Measurements from ENCODE around the gene NKX1-1.
"Not testable (repeated sequence)": the region's sequence is repeated elsewhere in the genome, so short reads cannot be mapped to it uniquely, and the experiment has no call there.

NKX1-1 gene

DNA sequence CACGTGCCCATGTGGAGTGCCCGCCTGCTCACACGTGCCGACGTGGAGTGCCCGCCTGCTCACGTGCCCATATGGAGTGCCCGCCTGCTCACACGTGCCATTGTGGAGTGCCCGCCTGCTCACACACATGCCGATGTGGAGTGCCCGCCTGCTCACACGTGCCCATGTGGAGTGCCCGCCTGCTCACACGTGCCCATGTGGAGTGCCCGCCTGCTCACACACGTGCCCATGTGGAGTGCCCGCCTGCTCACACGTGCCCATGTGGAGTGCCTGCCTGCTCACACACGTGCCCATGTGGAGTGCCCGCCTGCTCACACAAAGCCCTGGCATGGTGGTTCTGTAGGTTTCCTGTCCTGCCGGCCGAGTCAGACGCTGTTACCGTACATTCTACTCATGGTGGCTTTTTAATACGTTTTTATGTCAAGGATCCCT lies 10.8 kb downstream of the NKX1-1 start:
- H3K36me3 ChIP-seq (replicated peaks); H3K4me1 ChIP-seq; H3K9me3 ChIP-seq; H3K4me3 ChIP-seq; in situ Hi-C loops (cut with MboI; ENCODE audit: low sequenced_read_pairs); H3K27me3 ChIP-seq (ENCODE audit: low read depth); DNase-seq (ENCODE audit: low spot score in 2 of 2): not testable (repeated sequence)

DNA sequence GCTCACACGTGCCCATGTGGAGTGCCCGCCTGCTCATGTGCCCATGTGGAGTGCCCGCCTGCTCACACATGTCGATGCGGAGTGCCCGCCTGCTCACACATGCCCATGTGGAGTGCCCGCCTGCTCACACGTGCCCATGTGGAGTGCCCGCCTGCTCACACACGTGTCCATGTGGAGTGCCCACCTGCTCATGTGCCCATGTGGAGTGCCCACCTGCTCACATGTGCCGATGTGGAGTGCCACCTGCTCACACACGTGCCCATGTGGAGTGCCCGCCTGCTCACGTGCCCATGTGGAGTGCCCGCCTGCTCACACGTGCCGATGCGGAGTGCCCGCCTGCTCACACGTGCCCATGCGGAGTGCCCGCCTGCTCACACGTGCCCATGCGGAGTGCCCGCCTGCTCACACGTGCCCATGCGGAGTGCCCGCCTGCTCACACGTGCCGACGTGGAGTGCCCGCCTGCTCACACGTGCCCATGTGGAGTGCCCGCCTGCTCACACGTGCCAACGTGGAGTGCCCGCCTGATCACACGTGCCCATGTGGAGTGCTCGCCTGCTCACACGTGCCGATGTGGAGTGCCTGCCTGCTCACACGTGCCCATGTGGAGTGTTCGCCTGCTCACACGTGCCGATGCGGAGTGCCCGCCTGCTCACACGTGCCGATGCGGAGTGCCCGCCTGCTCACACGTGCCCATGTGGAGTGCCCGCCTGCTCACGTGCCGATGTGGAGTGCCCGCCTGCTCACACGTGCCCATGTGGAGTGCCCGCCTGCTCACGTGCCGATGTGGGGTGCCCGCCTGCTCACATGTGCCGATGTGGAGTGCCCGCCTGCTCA lies 11.5 kb downstream of the NKX1-1 start:
- in situ Hi-C loops (cut with MboI; ENCODE audit: low sequenced_read_pairs); H3K27me3 ChIP-seq (ENCODE audit: low read depth); H3K4me3 ChIP-seq; H3K4me1 ChIP-seq; H3K36me3 ChIP-seq (replicated peaks); DNase-seq (ENCODE audit: low spot score in 2 of 2); H3K9me3 ChIP-seq: not testable (repeated sequence)

DNA sequence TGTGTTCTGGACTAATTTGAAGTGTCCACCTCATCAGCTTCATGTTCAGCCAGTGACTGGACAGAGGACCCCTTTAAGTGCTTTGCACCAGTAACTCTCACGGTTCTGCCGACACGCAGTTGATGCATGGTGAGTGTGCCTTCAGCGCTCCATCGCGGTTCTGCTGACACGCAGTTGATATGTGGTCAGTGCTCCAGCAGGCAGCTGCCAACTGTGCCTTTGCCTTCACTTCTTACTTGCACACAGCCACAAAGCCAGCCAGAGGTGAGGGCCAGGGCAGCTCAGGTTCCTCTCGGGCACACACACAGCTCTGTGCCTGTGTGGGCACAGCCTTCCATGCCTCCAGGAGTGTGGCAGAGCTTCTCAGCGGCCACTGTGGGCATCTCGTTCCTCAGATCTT lies 12.4 kb downstream of the NKX1-1 start:
- no peaks in the 10 kb centered on the region for H3K36me3 ChIP-seq (replicated peaks)
- in situ Hi-C loops (cut with MboI; ENCODE audit: low sequenced_read_pairs), result no loop called here
- H3K9me3 ChIP-seq, result 0 out of 2 replicates have a peak, but pooled peaks cover 2% of the 10 kb centered on the region
- no peaks in the 10 kb centered on the region for H3K27me3 ChIP-seq (ENCODE audit: low read depth)
- H3K4me1 ChIP-seq, result no peaks in the 10 kb centered on the region
- H3K4me3 ChIP-seq, result no peak overlapping the region
- no peak for DNase-seq (ENCODE audit: low spot score in 2 of 2)

DNA sequence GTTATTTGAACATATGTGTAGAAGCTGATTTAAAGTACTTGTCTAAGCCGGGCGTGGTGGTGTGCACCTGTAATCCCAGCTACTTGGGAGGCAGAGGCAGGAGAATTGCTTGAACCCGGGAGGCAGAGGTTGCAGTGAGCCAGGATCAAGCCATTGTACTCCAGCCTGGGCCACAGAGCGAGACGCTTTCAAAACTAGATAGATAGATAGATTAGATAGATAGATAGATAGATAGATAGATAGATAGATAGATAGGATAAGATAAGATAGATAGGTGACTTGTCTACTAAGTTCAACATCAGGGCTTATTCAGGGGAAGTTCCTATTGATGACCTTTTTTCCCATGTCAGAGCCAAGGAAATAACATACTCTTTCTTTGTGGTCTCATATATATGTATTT lies 12.9 kb downstream of the NKX1-1 start:
- in situ Hi-C loops (cut with MboI; ENCODE audit: low sequenced_read_pairs); DNase-seq (ENCODE audit: low spot score in 2 of 2); H3K36me3 ChIP-seq (replicated peaks); H3K4me1 ChIP-seq; H3K4me3 ChIP-seq; H3K9me3 ChIP-seq; H3K27me3 ChIP-seq (ENCODE audit: low read depth): not testable (repeated sequence)

DNA sequence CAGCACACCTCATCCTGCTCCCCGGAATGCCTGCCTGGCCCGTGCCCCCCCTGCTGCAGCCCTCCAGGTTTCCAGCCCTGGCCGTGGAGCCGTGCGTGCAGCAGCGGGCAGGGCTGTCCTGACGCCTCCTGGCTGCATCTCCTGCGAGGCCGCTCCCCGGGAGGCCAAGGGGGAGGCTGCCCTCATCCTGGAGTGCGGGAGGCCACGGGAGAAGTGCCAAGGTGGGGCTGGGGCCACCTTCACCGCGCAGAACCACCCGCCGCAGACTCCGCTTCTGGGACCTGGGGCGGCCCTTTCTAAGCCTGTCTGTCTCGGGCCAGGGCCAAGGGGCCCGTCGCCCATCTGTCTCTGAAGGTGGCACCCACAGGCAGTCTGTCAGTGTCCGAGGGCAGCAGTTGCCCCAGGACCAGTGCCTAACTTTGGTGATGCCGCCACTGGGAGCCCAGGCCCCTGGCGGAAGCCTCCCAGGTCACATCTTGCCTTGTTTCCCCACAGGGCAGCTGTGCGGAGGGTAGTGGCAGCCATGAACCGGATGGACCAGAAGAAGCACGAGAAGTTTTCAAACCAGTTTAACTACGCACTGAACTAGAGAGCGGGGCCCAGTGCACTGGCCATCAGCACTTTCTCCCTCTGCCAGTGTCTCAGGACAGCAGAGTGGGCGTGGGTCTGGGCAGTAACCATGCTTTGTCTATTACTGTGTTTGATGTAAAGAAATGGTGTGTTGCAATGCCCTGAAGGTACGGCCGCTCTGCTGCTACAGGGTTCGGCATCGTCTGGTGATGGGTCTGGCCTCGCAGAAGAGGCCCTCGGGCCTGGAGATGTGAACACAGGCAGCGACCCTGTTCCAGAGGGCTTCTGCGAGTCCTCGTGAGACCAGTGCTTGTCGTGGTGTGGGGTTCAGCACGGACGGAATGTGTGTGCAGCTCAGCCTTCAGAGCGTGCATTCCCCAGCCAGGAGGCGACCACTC lies 20.6 kb downstream of the NKX1-1 start:
- H3K4me1 ChIP-seq, result no peaks in the 10 kb centered on the region
- no peaks in the 10 kb centered on the region for H3K9me3 ChIP-seq
- in situ Hi-C loops (cut with MboI; ENCODE audit: low sequenced_read_pairs), result no loop called here
- no peak overlapping the region for H3K4me3 ChIP-seq
- H3K36me3 ChIP-seq (replicated peaks), result no peaks in the 10 kb centered on the region; the same call in 1 of the 2 replicates
- no peaks in the 10 kb centered on the region for H3K27me3 ChIP-seq (ENCODE audit: low read depth)
- DNase-seq (ENCODE audit: low spot score in 2 of 2), result no peak

DNA sequence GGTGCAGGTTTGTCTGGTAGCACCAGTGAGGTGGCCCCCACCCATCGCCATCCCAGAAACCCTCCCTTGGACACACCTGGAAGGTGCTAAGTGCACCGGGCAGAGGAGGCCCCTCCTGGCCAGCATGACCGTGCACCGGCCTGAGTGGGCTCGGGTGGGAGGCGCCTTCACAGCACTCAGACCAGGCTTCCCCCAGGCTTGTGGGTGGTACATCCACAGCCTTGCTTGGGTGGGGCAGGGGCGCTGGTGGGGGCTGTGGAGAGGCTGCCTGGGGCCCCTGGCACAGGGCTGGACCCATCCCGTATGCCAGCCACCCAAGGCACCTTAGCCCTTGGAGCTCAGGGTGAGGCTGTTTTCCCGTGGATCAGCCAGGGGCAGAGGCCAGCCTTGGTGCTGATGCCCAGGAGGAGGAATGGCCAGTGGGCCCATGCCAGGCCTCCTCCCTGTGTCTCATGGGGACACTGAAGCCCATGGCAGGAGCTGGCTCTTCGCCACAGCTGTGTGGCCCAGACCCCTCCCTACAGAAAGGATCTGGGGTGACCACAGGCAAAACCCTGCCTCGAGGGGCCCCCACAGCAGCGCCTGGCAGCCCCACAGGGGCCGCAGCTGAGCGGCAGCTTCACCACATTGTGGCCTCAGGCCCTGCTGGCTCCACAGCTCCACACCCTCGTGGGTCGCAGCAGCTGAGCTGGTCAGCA lies 21.4 kb downstream of the NKX1-1 start:
- in situ Hi-C loops (cut with MboI; ENCODE audit: low sequenced_read_pairs), result no loop called here
- H3K27me3 ChIP-seq (ENCODE audit: low read depth), result no peaks in the 10 kb centered on the region
- no peaks in the 10 kb centered on the region for H3K9me3 ChIP-seq
- no peaks in the 10 kb centered on the region; the same call in 1 of the 2 replicates for H3K36me3 ChIP-seq (replicated peaks)
- H3K4me1 ChIP-seq, result no peaks in the 10 kb centered on the region
- DNase-seq (ENCODE audit: low spot score in 2 of 2), result no peak
- no peak overlapping the region for H3K4me3 ChIP-seq

DNA sequence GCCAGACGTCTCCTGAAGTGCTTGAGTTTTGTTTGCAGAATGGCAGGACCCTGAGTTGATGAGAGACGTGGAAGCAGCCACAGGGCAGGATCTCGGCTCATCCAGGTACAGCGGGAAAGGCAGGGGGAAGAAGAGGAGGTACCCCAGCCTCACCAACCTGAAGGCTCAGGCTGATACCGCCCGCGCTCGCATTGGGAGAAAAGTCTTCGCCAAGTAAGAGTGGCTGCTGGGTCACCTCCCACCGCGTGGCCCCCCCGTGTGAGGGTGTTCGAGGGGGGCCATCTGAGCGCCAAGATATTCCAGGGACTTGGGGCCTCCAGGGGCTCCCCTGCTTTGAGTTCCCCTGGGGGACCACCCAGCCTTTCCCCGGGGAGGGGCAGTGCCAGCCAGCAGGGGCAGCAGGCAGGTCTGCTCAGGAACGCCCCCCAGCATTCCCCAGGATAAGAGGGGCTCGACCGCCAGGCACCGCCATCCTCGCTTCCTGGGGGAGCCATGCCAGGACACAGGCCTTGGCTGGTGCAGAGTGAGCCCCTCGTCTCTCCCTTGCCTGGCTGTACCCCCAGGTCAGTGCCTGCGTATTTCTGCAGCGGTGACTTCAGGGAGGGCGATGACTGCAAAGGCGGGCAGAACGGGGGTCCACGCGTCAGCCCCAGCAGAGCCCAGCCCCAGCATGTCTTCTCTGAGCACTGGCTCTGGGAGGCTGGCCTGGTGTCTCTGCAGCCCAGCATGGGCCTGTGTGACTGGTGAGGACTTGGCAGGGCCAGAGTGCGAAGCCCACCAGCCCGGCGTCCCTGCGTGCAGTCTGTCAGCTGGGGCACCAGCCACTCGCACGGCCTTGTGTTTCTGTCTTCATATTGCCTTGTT lies 22.3 kb downstream of the NKX1-1 start:
- in situ Hi-C loops (cut with MboI; ENCODE audit: low sequenced_read_pairs), result no loop called here
- Histone ChIP-seq H3K36me3 (replicated peaks) (no peaks in the 10 kb centered on the region; the same call in 1 of the 2 replicates), H3K27me3 (ENCODE audit: low read depth) (no peaks in the 10 kb centered on the region), H3K4me3 (no peak overlapping the region), H3K9me3 (no peaks in the 10 kb centered on the region), H3K4me1 (no peaks in the 10 kb centered on the region)
- DNase-seq (ENCODE audit: low spot score in 2 of 2), result no peak

DNA sequence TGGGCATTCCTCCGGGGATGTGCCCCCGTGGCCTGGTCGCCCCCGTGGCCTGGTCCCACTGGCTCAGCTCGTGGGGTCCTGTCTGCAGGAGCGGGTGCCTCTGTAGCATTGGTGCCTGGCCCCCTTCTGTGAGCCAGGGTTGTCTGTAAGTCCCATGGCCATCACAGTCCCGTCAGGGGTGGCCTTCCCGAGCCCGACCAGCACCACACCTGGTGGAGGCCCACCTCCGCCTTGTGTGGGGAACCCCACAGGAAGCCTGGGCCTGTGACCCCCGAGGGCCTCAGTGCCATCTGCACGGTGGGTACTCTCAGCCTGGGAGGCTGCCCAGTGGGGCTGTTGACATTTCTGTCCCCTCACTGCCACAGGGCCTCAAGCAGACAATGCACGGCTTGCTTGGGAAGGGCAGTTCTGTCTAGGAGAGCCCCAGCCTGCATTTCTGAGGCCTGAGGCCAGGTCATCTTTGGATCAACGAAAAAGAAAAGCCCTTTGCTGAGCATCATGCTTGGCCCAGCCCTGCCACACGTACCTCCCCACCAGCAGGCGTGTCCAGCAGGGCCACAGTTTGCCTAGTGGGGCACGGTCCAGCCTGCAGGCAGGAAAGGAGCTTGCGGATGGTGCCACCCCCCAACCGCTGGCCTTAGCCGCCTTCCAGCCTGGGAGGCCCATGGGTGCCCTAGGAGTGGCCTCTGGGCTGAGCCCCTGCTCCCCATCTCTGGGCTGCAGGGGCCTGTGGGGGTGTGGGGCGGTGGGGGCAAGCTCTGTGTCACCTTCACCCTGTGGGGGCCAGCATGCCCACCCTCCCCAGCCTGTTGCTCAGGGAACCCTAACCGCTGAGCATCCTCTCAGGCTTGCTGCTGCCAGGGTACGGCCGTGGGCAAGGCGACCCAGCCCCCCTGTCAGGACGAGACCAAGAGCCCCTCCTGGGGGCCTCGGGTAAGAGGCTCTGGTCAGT lies 23.2 kb downstream of the NKX1-1 start:
- no peaks in the 10 kb centered on the region; the same call in 1 of the 2 replicates for H3K36me3 ChIP-seq (replicated peaks)
- in situ Hi-C loops (cut with MboI; ENCODE audit: low sequenced_read_pairs), result no loop called here
- no peaks in the 10 kb centered on the region for H3K9me3 ChIP-seq
- H3K27me3 ChIP-seq (ENCODE audit: low read depth), result no peaks in the 10 kb centered on the region
- DNase-seq (ENCODE audit: low spot score in 2 of 2), result no peak
- no peak overlapping the region for H3K4me3 ChIP-seq
- no peaks in the 10 kb centered on the region for H3K4me1 ChIP-seq

DNA sequence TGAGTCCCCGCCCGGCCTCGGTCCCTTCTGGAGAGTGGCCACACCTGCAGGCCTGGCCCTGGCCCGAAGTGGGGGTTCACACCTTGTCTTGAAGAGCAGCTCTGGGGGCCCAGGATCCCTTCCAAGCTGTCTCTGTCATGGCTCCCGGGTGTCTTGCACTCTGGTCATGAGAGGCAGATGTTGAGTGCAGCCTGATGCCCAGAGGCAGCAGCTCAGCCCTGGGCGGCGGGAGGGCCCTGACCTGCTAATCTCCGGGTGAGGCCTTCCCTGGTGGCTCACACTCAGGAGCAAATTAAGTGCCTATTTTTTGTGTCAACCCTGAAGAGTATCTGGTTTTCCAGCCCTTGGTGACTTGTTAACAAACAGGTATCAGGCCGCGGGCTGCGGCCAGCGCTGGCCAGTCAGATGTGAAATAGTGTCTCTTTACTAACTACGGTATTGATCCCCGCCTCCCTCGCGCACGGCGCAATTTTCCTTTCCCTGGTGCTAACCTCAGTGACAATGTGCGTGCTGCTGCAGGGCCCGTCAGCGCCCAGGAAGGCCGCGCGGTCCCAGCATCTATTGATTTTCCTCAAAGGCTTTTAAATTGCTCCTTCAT lies 24.2 kb downstream of the NKX1-1 start:
- H3K27me3 ChIP-seq (ENCODE audit: low read depth), result no peaks in the 10 kb centered on the region
- no peak for DNase-seq (ENCODE audit: low spot score in 2 of 2)
- in situ Hi-C loops (cut with MboI; ENCODE audit: low sequenced_read_pairs), result no loop called here
- H3K4me3 ChIP-seq, result no peak overlapping the region
- no peaks in the 10 kb centered on the region; the same call in 1 of the 2 replicates for H3K36me3 ChIP-seq (replicated peaks)
- H3K4me1 ChIP-seq, result no peaks in the 10 kb centered on the region
- no peaks in the 10 kb centered on the region for H3K9me3 ChIP-seq

DNA sequence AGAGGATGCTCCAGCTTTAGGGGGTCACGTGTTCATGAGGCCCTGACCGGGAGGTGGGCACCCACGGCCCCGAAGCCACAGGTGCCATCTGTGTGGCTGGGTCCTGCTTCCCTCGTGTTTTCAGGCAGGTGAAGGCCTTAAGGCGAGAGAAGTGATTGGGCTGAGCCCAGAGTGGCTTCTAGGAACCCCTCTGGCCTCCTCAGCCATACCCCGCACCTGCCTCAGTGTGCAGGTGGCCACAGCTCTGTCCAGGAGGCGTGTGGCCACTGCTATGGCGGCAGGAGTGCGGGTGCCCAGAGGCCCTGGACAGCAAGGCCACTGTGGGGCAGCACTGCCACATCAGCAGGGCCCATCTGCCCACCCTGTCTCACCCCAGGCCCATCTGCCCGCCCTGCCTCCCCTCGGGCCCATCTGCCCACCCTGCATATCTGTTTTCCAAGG lies 25.0 kb downstream of the NKX1-1 start:
- H3K4me3 ChIP-seq, result no peak overlapping the region
- H3K27me3 ChIP-seq (ENCODE audit: low read depth), result no peaks in the 10 kb centered on the region
- no peaks in the 10 kb centered on the region; the same call in 1 of the 2 replicates for H3K36me3 ChIP-seq (replicated peaks)
- H3K4me1 ChIP-seq, result no peaks in the 10 kb centered on the region
- in situ Hi-C loops (cut with MboI; ENCODE audit: low sequenced_read_pairs), result no loop called here
- DNase-seq (ENCODE audit: low spot score in 2 of 2), result no peak
- no peaks in the 10 kb centered on the region for H3K9me3 ChIP-seq

DNA sequence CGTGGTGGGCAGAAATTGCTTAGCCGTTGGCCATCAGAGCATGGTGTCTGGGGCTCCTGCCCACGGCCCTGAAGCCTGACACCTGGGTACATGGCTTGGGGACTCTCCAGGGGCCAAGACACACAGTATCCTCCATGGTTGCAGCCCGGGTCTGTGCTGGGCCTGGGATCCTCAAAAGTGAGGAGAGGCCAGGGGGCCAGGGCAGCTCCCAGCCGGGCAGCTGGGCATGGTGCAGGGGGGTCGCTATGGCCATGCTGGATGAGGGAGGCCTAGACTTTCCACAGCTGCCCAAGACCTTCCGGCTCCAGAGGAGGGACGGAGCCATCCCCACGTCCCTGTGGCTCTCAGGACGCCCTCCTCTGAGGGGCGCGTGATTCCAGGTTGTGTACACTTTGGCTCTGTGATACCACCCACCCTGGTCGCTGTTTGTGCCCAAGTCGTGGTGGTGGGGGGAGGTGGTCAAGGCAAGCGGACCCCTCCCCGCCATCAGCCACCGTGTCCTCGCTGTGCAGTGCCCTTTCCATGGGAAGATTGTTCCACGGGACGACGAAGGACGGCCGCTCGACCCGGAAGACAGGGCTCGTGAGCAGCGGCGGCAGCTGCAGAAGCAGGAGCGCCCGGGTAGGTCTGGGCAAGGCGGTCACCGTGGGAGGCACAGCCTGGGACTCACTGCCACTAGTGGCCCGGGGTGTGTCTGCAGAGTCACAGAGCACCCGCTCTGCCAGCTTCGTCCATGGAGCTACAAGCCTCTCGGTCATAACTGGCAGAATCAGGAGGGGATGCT lies 25.7 kb downstream of the NKX1-1 start:
- DNase-seq (ENCODE audit: low spot score in 2 of 2), result no peak
- Histone ChIP-seq H3K4me3 (no peak overlapping the region), H3K27me3 (ENCODE audit: low read depth) (no peaks in the 10 kb centered on the region), H3K9me3 (no peaks in the 10 kb centered on the region), H3K4me1 (no peaks in the 10 kb centered on the region), H3K36me3 (replicated peaks) (no peaks in the 10 kb centered on the region)
- in situ Hi-C loops (cut with MboI; ENCODE audit: low sequenced_read_pairs), result no loop called here
